Chondrocyte (in vitro differentiated cells): ENCODE measurements around the gene CAVIN1. TPM values are rescaled to one million over a fixed set of nuclear protein-coding genes. Genes with fewer than 3 reads are reported as not detected.
A peak's percentile ranks its signal among the peaks of the same experiment; 100 is the strongest.

Source experiments
- DNase-seq: peaks from one replicate; pipeline ENCODE4 v3.0.0; 2021; ENCODE audit warnings: mixed read lengths, low spot score
- H3K27ac Mint-ChIP-seq: one replicate; pipeline ENCODE4 v1.8.0; 2021; ENCODE audit warnings: mild to moderate bottlenecking, moderate library complexity, mixed read lengths; ENCODE audit not compliant: unreplicated experiment
- H3K27me3 Mint-ChIP-seq: 2 replicates; pipeline ENCODE4 v1.8.0; 2021; ENCODE audit warnings: low read depth, mixed read lengths
- H3K36me3 Mint-ChIP-seq: 2 replicates; pipeline ENCODE4 v1.8.0; 2021; ENCODE audit warnings: low read depth, mixed read lengths
- H3K4me1 Mint-ChIP-seq: 2 replicates; pipeline ENCODE4 v1.8.0; 2021; ENCODE audit warnings: low read depth, mild to moderate bottlenecking, mixed read lengths
- H3K4me3 Mint-ChIP-seq: one replicate; pipeline ENCODE4 v1.8.0; 2021; ENCODE audit warnings: mild to moderate bottlenecking, moderate library complexity, mixed read lengths; ENCODE audit not compliant: unreplicated experiment
- H3K9me3 Mint-ChIP-seq: 2 replicates; pipeline ENCODE4 v1.8.0; 2021; ENCODE audit warnings: low read depth, mixed read lengths
- CTCF ChIP-seq: fragments of 200-600 bp; sonication (generic); IDR thresholded peaks from 2 replicates; pipeline ENCODE4 v1.5.0; 2021; ENCODE audit warnings: antibody characterized with exemption, mild to moderate bottlenecking, moderate library complexity
- total RNA-seq: library from RNA; stranded (reverse); gene quantifications from 3 replicates; pipeline ENCODE4 v1.2.1, GENCODE V29; 2021

CAVIN1 gene
- total RNA-seq, 1 donor from 2014 or later: 877 TPM

- no peak overlapping the region for H3K4me3 Mint-ChIP-seq
- H3K4me1 Mint-ChIP-seq: peaks cover 83% of the 10 kb centered on the region
- peaks cover 5% of the 10 kb centered on the region for H3K36me3 Mint-ChIP-seq
- DNase-seq: peak; percentile 30
- no peak for TF ChIP-seq CTCF
- H3K27ac Mint-ChIP-seq: peak overlapping the region; percentile 83
- no peaks in the 10 kb centered on the region for H3K9me3 Mint-ChIP-seq
- no peaks in the 10 kb centered on the region for H3K27me3 Mint-ChIP-seq
Observed at GRCh38 chr17:42411361-42411760, 11.7 kb downstream of the CAVIN1 start.

GRCh38 chr17:42410319-42410685 lies 12.8 kb downstream of the CAVIN1 start:
- Mint-ChIP-seq H3K9me3 (no peaks in the 10 kb centered on the region), H3K36me3 (peaks cover 5% of the 10 kb centered on the region), H3K27me3 (no peaks in the 10 kb centered on the region), H3K4me1 (peaks cover 79% of the 10 kb centered on the region), H3K4me3 (peak overlapping the region; percentile 23), H3K27ac (peak overlapping the region; percentile 83)
- TF ChIP-seq CTCF: no peak
- DNase-seq: peak; percentile 10

- H3K27me3 Mint-ChIP-seq: no peaks in the 10 kb centered on the region
- no peak for TF ChIP-seq CTCF
- no peaks in the 10 kb centered on the region for H3K9me3 Mint-ChIP-seq
- peak overlapping the region; percentile 83 for H3K27ac Mint-ChIP-seq
- peaks cover 74% of the 10 kb centered on the region for H3K4me1 Mint-ChIP-seq
- peak overlapping the region; percentile 23 for H3K4me3 Mint-ChIP-seq
- no peak for DNase-seq
- peaks cover 11% of the 10 kb centered on the region for H3K36me3 Mint-ChIP-seq
Observed at GRCh38 chr17:42409523-42410318, 13.3 kb downstream of the CAVIN1 start.

- Mint-ChIP-seq H3K4me1 (peaks cover 68% of the 10 kb centered on the region), H3K27me3 (no peaks in the 10 kb centered on the region), H3K4me3 (peak overlapping the region; percentile 4), H3K27ac (peak overlapping the region; percentile 77), H3K9me3 (no peaks in the 10 kb centered on the region), H3K36me3 (peaks cover 15% of the 10 kb centered on the region)
- no peak for DNase-seq
- no peak for TF ChIP-seq CTCF
Observed at GRCh38 chr17:42408061-42408460, 15.0 kb downstream of the CAVIN1 start.

GRCh38 chr17:42407289-42407836 lies 15.7 kb downstream of the CAVIN1 start:
- peak overlapping the region; percentile 90 for H3K27ac Mint-ChIP-seq
- peaks cover 73% of the 10 kb centered on the region for H3K4me1 Mint-ChIP-seq
- no peaks in the 10 kb centered on the region for H3K9me3 Mint-ChIP-seq
- H3K36me3 Mint-ChIP-seq: peaks cover 16% of the 10 kb centered on the region
- no peak for DNase-seq
- peak overlapping the region; percentile 18 for H3K4me3 Mint-ChIP-seq
- H3K27me3 Mint-ChIP-seq: no peaks in the 10 kb centered on the region
- no peak for TF ChIP-seq CTCF
